T-helper 2 cell (primary cell): ENCODE data around the gene MARCKS.

Experiments used
- DNase-seq, 5 experiments: peaks; one replicate each; pipeline versions ENCODE4 v3.0.0 to v3.0.0-alpha.2; 2012 to 2022

The MARCKS gene

DNA sequence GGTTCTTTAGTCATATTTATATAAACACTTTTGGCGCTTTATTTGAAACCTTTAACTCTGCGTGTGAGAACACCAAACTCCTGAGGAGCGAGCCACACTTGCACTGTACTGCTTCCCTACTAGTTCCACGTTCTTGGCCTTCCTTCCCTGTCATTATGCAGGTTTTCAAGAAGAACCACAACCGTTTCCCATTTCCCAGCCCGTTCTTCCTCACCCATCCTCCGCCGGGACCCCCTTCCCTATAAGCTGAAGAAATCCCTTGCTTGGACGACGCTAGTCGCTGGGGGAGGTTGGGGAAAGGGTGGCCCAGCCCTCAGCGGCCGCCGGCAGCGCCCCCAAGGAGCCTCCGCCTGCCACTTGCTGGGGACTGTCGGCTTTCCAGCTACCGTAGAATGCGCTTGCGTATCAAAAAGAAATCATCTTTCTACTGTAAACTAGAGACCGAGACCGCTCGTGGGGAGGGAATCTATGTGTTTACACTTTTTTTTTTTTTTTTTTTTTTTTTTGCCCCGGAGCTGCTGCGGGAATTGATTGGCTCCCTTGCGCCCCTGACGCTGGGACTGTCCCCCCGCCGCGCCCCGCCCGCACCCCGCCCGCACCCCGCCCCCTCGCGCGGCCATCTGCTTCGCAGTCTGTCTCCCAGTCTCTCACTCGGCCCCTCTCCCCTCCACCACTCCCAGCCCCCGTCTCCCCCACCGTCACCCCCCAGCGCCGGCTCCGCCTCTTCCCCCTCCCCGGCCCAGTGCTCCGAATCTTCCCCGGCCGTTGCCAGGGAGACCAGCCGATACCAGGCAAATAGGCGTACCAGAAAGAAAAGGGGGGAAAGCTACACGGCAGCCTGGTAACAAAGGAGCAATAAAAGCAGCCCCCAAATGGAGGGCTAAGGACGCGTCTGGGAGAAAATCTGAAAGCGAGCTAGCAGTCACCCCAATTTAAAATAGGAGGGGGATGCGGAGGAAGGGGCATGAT is 2.3 kb upstream of the MARCKS start:
- DNase-seq: peak in 1 of 5 experiments; percentile 50

- DNase-seq: peak in 1 of 5 experiments; percentile 15
These were observed 1.4 kb upstream of the MARCKS start for GRCh38 chr6:113855500-113856374.

DNA sequence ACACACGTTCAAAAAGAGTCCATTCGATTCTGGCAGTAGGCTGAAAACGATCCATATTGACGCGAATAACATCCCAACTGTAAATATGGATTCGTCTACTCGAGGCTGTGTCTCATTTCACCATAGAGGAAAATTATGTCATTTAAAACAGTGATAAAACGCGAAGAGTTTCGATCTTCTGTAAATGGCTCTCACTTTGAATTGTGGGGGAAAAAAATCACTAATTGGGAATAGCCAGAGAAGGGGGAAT is 845 bp upstream of the MARCKS start:
- DNase-seq: no peak

- DNase-seq: peak in 1 of 5 experiments; percentile 11
These were observed 673 bp downstream of the MARCKS start for GRCh38 chr6:113857556-113858479.

GRCh38 chr6:113858480-113859348 is 1.6 kb downstream of the MARCKS start:
- DNase-seq: peak; percentile 49 to 74 (median 57)

DNA sequence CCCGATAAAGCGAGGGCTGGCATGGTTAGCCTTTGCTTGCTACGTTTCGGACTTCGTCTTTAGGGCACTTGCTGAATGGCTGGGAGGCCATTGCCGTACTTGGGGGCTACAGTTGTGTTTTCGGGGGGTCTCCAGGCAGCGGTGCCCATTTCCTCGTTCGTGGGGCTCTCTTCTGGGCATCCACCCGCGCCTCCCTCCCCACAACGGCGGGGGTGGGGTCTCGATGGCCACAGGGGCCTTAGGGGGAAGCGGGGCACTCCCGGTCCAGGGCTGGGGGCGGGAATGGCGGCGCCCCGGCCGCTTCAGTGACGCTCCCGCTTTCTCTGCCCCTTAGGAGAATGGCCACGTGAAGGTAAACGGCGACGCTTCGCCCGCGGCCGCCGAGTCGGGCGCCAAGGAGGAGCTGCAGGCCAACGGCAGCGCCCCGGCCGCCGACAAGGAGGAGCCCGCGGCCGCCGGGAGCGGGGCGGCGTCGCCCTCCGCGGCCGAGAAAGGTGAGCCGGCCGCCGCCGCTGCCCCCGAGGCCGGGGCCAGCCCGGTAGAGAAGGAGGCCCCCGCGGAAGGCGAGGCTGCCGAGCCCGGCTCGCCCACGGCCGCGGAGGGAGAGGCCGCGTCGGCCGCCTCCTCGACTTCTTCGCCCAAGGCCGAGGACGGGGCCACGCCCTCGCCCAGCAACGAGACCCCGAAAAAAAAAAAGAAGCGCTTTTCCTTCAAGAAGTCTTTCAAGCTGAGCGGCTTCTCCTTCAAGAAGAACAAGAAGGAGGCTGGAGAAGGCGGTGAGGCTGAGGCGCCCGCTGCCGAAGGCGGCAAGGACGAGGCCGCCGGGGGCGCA is 2.4 kb downstream of the MARCKS start:
- no peak for DNase-seq

DNA sequence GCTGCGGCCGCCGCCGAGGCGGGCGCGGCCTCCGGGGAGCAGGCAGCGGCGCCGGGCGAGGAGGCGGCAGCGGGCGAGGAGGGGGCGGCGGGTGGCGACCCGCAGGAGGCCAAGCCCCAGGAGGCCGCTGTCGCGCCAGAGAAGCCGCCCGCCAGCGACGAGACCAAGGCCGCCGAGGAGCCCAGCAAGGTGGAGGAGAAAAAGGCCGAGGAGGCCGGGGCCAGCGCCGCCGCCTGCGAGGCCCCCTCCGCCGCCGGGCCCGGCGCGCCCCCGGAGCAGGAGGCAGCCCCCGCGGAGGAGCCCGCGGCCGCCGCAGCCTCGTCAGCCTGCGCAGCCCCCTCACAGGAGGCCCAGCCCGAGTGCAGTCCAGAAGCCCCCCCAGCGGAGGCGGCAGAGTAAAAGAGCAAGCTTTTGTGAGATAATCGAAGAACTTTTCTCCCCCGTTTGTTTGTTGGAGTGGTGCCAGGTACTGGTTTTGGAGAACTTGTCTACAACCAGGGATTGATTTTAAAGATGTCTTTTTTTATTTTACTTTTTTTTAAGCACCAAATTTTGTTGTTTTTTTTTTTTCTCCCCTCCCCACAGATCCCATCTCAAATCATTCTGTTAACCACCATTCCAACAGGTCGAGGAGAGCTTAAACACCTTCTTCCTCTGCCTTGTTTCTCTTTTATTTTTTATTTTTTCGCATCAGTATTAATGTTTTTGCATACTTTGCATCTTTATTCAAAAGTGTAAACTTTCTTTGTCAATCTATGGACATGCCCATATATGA is 3.2 kb downstream of the MARCKS start:
- DNase-seq: no peak

DNA sequence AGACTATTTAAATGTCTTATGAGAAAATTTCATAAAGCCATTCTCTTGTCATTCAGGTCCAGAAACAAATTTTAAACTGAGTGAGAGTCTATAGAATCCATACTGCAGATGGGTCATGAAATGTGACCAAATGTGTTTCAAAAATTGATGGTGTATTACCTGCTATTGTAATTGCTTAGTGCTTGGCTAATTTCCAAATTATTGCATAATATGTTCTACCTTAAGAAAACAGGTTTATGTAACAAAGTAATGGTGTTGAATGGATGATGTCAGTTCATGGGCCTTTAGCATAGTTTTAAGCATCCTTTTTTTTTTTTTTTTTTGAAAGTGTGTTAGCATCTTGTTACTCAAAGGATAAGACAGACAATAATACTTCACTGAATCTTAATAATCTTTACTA is 5.0 kb downstream of the MARCKS start:
- no peak for DNase-seq

DNA sequence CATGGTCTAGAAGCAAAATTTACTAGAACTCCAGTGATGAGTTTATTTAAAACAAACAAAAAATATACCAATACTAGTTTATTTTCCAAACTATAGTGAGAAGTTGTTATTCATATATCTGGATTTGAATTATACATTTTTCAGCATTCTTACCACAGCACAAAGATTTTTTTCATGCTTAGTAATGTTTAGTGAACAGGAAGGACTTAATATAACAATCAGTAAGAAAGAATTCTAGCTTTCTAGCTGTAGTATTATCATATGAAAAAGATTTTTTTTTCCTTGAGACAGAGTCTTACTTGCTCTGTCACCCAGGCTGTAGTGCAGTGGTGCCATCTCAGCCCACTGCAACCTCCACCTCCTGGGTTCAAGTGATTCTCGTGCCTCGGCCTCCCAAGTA is 13.8 kb downstream of the MARCKS start:
- no peak for DNase-seq

DNA sequence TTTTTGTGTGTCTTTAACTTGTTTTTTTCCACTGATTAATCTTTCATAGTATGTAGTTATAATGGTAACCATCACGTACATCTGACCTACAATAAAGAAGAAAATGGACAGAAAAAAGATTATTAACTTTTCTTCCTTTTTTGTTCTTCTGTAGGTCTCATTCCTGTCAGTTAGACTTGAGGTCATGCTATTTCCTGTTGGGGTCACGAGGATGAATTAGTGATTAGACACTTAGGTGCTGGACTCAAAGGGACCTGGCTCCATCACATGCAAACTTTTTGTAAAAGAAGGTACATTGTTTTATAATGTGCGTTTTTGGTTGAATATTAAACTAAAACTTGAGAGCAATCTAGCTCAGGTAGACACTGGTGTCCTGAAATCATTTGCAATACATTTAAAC is 14.8 kb downstream of the MARCKS start:
- DNase-seq: no peak

GRCh38 chr6:113873043-113873667 is 16.0 kb downstream of the MARCKS start:
- DNase-seq: peak in 1 of 5 experiments; percentile 48

DNA sequence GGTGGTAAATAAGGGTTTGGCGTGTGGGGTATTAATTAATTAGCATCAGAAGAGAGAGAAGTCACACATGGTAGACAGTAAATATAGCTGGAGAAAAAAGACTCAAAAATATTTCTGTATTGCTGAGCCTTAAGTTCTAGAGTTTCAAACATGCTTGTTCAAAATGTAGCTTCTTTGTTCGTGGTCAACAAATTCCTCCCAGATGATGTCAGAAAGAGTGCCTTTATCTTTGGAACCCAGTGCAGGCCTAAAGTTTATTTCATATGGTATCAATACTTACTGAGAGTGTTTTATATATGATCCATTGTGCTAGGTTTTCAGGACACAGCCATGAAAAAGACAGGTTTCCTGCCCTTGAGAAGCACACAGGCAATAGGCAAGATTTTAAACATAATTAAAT is 18.3 kb downstream of the MARCKS start:
- DNase-seq: no peak

GRCh38 chr6:113876695-113877094 is 19.6 kb downstream of the MARCKS start:
- no peak for DNase-seq

DNA sequence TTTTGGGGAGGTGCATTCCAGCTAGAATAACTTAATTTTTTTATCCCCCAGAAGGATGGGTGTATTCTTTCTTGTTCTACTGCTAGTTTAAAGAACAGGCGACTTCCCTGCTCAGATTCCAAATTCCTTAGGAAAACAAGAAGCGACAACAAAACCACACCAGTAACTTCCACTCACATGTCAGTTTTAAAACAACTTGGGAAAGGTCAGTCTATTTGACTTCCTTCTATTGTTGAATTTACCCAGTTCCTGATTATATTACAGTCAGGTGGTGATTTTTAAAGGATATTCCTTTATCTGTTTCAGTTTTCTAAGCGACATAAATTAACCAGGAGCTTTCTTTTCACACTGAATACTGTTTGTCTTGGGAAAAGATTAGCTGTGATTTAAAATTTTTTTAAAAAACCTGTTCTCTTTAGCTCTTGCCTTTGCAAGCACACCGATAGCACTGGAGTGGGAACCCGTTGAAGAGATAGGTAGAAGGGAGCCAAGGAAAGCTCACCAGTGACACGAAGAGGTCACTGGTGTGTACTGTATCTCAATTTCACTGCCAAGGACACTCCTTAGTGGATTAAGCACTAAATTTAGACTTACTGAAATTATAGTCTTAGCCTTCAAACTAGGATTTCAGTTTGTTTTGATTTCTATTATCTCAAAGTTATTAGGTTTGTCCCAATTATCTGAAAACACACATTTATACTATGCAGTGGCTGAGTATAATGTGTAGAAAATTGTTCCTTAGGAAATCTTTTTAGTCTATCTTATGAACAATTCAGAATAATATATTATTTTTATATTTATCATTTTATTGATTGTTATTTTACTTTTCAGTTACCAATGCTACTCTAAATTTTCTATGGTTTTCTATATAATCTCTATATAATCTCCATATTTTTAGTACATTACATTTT is 22.3 kb downstream of the MARCKS start:
- DNase-seq: peak in 1 of 5 experiments; percentile 29

DNA sequence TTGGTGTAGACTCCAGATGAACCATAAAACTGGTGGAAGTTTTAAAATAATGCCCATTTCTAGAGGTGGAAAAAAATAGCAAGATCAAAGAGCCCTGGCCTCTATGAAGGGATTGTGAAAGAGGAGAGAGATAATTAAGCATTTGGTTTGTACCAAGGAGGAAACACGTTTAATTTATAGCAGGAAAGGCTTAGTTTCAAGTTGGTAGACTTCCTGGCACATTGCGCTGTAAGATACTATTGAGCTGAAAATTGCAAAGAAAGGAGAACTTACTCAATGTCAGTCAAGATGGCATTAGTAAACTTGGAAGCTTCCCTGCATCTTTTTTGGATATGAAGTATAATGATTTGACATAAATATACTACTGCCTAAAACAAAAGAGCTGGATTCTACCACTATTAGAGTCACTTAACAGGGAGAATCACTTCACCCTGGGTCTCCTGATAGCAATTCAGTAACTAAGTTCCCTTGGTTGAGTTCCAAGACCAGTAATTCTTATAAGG is 24.4 kb downstream of the MARCKS start:
- no peak for DNase-seq

GRCh38 chr6:113882336-113883022 is 25.3 kb downstream of the MARCKS start:
- no peak for DNase-seq

DNA sequence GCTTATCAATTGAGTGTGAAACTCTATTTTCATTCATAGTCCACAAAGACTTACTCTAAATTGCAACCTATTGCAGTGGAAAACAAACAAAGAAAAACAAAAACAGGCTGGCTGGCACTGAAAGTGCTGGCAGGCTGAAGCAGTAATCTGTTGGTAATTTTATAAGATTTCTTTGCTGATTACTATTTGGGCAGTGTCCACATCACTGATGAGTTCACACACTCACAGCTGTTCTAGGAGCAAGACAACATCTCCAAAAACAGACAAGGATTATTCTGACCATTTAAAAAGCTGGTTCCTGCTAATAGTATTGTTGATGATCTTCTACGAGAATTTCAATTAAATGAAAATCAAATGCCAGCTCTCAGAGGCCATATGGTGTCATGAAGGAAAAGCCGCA is 26.9 kb downstream of the MARCKS start:
- DNase-seq: no peak
